IMR-90 (cell line): ENCODE data around the gene NLGN2. TPM values are rescaled to one million over a fixed set of nuclear protein-coding genes. Genes with fewer than 3 reads are reported as not detected.
A peak's percentile ranks its signal among the peaks of the same experiment; 100 is the strongest.

Experiments
- ATAC-seq: fragments of 200-7000 bp; cut with Tn5 transposase; 2 replicates; pipeline ENCODE4 v1.9.1; 2020; ENCODE audit warnings: low read depth, mild to moderate bottlenecking, moderate library complexity
- BruUV-seq: library from RNA; stranded (reverse); fragments of 400-500 nt; replicated peaks from 2 replicates; lab custom pipeline; 2021; lab: Mats Ljungman, UMichigan
- CTCF ChIA-PET: fragments of 300-600 bp; formaldehyde crosslinking; extraction: SDS; loops from one replicate; lab custom pipeline; 2021; ENCODE audit warnings: antibody characterized with exemption; lab: Yijun Ruan, JAX
- POLR2A ChIA-PET: fragments of 300-600 bp; sonication (Branson Sonifier 250); formaldehyde crosslinking; loops from one replicate; lab custom pipeline; 2022; ENCODE audit warnings: antibody characterized with exemption; ENCODE audit not compliant: unreplicated experiment; lab: Charles Lee
- DNase-seq: peaks from one replicate; pipeline ENCODE4 v3.0.0; 2013
- H2AFZ ChIP-seq: replicated peaks from 2 replicates; pipeline ENCODE3; 2013; ENCODE audit warnings: low read length, mild to moderate bottlenecking; ENCODE audit not compliant: poor library complexity
- H2AK5ac ChIP-seq: 2 replicates; pipeline ENCODE4 v1.6.1; 2013; ENCODE audit warnings: low read depth, low read length, inconsistent platforms
- H2AK9ac ChIP-seq: replicated peaks from 2 replicates; pipeline ENCODE3; 2013; ENCODE audit warnings: mild to moderate bottlenecking, low read depth, low read length, moderate library complexity; ENCODE audit not compliant: poor library complexity
- H2BK120ac ChIP-seq: 2 replicates; pipeline ENCODE4 v1.6.1; 2013; ENCODE audit warnings: low read depth, low read length, inconsistent platforms
- H2BK15ac ChIP-seq: 3 replicates; pipeline ENCODE4 v1.6.1; 2013; ENCODE audit warnings: low read depth, low read length, inconsistent platforms
- H2BK20ac ChIP-seq: 2 replicates; pipeline ENCODE4 v1.6.1; 2013; ENCODE audit warnings: low read depth, mild to moderate bottlenecking, inconsistent platforms, low read length, moderate library complexity
- H2BK5ac ChIP-seq: 2 replicates; pipeline ENCODE4 v1.6.1; 2013; ENCODE audit warnings: mild to moderate bottlenecking, low read depth, low read length, inconsistent platforms; ENCODE audit not compliant: poor library complexity, severe bottlenecking
- H3K14ac ChIP-seq: replicated peaks from 2 replicates; pipeline ENCODE4 v1.6.1; 2013; ENCODE audit warnings: low read depth, low read length, inconsistent platforms
- H3K18ac ChIP-seq: 2 replicates; pipeline ENCODE4 v1.6.1; 2013; ENCODE audit warnings: low read depth, low read length, control low read depth
- H3K23ac ChIP-seq: 2 replicates; pipeline ENCODE4 v1.6.1; 2013; ENCODE audit warnings: low read depth, low read length, inconsistent platforms
- H3K27ac ChIP-seq: 2 replicates; pipeline ENCODE4 v1.5.1; 2013; ENCODE audit warnings: mild to moderate bottlenecking, control low read depth, low read length; ENCODE audit not compliant: insufficient read depth
- H3K27me3 ChIP-seq: 2 replicates; pipeline ENCODE4 v1.6.1; 2013; ENCODE audit warnings: low read length; ENCODE audit not compliant: control insufficient read depth, insufficient read depth
- H3K36me3 ChIP-seq: 2 replicates; pipeline ENCODE4 v1.6.1; 2013; ENCODE audit warnings: low read length, mixed read lengths; ENCODE audit not compliant: control insufficient read depth, insufficient read depth
- H3K4ac ChIP-seq: 2 replicates; pipeline ENCODE4 v1.6.1; 2013; ENCODE audit warnings: low read depth, low read length, inconsistent platforms
- H3K4me1 ChIP-seq: 2 replicates; pipeline ENCODE4 v1.6.1; 2013; ENCODE audit warnings: low read length, mixed read lengths; ENCODE audit not compliant: control insufficient read depth, insufficient read depth
- H3K4me2 ChIP-seq: 2 replicates; pipeline ENCODE4 v1.6.1; 2013; ENCODE audit warnings: low read depth, mild to moderate bottlenecking, control low read depth, low read length, moderate library complexity
- H3K4me3 ChIP-seq: 2 replicates; pipeline ENCODE4 v1.5.1; 2013; ENCODE audit warnings: low read depth, mild to moderate bottlenecking, control low read depth, low read length, moderate library complexity; ENCODE audit not compliant: insufficient read depth
- H3K56ac ChIP-seq: 2 replicates; pipeline ENCODE4 v1.6.1; 2013; ENCODE audit warnings: low read length, inconsistent platforms; ENCODE audit not compliant: insufficient read depth; ENCODE audit errors: extremely low read depth
- H3K79me1 ChIP-seq, 2 experiments: 2 replicates each; pipeline ENCODE4 v1.6.1; 2013; ENCODE audit warnings: low read length in 2 of 2, inconsistent platforms in 1 of 2, low read depth in 1 of 2
- H3K9ac ChIP-seq: 2 replicates; pipeline ENCODE4 v1.6.1; 2013; ENCODE audit warnings: low read depth, low read length, control low read depth
- H3K9me1 ChIP-seq: 2 replicates; pipeline ENCODE4 v1.6.1; 2013; ENCODE audit warnings: low read length, inconsistent platforms; ENCODE audit not compliant: insufficient read depth
- H3K9me3 ChIP-seq: 2 replicates; pipeline ENCODE4 v1.6.1; 2013; ENCODE audit warnings: low read length; ENCODE audit not compliant: control insufficient read depth, insufficient read depth
- H4K20me1 ChIP-seq: 2 replicates; pipeline ENCODE4 v1.6.1; 2013; ENCODE audit warnings: low read length, inconsistent platforms; ENCODE audit not compliant: insufficient read depth
- H4K5ac ChIP-seq: 2 replicates; pipeline ENCODE4 v1.6.1; 2013; ENCODE audit warnings: mild to moderate bottlenecking, low read depth, low read length, control low read depth
- H4K8ac ChIP-seq, 2 experiments: 2 replicates each; pipeline ENCODE4 v1.6.1; 2013; ENCODE audit warnings: low read depth in 2 of 2, low read length in 2 of 2, control low read depth in 1 of 2, inconsistent platforms in 1 of 2
- H4K91ac ChIP-seq: 2 replicates; pipeline ENCODE4 v1.6.1; 2013; ENCODE audit warnings: low read depth, low read length, inconsistent platforms; ENCODE audit not compliant: insufficient read depth
- MXI1 ChIP-seq: IDR thresholded peaks from 2 replicates; pipeline ENCODE4 v1.6.1; 2012; ENCODE audit warnings: low read depth, mild to moderate bottlenecking, low read length, moderate library complexity, borderline replicate concordance
- POLR2A ChIP-seq: IDR thresholded peaks from 2 replicates; pipeline ENCODE4 v1.6.1; 2012; ENCODE audit warnings: mild to moderate bottlenecking, low read depth, low read length
- SMC3 ChIP-seq: fragments of 150-350 bp; IDR thresholded peaks from 2 replicates; pipeline ENCODE4 v1.6.1; 2016; ENCODE audit warnings: low read depth, mild to moderate bottlenecking, antibody characterized with exemption, low read length, moderate library complexity
- WGBS, 2 experiments: methylation state at CpG; one replicate each; pipeline versions ENCODE4 v1.1.5 to v1.1.7; 2013; ENCODE audit warnings: missing lambda C conversion rate in 2 of 2; ENCODE audit not compliant: insufficient read length in 1 of 2; ENCODE audit errors: extremely low coverage in 2 of 2; 5-methylcytosine and 5-hydroxymethylcytosine counted together
- dilution Hi-C: fragments of 300-500 bp; cut with HindIII; formaldehyde crosslinking; loops from one replicate; pipeline ENCODE4 v1.14.3; 2018; ENCODE audit warnings: low sequenced_read_pairs; ENCODE audit not compliant: unreplicated experiment
- in situ Hi-C: fragments of 300-500 bp; cut with MboI; formaldehyde crosslinking; loops from 3 replicates; pipeline ENCODE4 v1.14.3; 2019; ENCODE audit warnings: low sequenced_read_pairs, inconsistent platforms, mixed read lengths
- intact Hi-C: fragments of 100-400 bp; cut with micrococcal nuclease; formaldehyde crosslinking; loops from 2 replicates; pipeline ENCODE4 v1.10.0; 2022
- polyA plus RNA-seq, 3 experiments: library from polyadenylated mRNA; depleted of rRNA; stranded (reverse); fragments of >200 nt; gene quantifications; 2 replicates each; pipeline ENCODE4 v1.2.3, GENCODE V29; 2012; ENCODE audit warnings: low replicate concordance in 1 of 3
- total RNA-seq: library from RNA; depleted of rRNA; stranded (reverse); fragments of >200 nt; gene quantifications from 2 replicates; pipeline ENCODE4 v1.2.3, GENCODE V29; 2012

NLGN2 gene
- total and polyA plus RNA-seq, 2 of the 4 experiments (the other 2 are of a cell fraction): 1.8 to 38.1 TPM

- ATAC-seq: no peak
- CTCF ChIA-PET: interaction anchor here (1.1 kb wide), 1 partner anchor 31 kb away, joined by 3 read pairs; no protein-coding TSS in a partner anchor
These were observed 2.1 kb upstream of the NLGN2 start for GRCh38 chr17:7405350-7406234.

More at GRCh38 chr17:7405350-7406234, 2.1 kb upstream of the NLGN2 start:
- H3K9ac ChIP-seq: peak overlapping the region; percentile 90
- dilution Hi-C loops (no loop called here), in situ Hi-C loops (no loop called here), intact Hi-C loops (loop anchor here (2.0 kb wide), 2 partner anchors 31 to 55 kb away; no protein-coding TSS in a partner anchor)
- H3K4me1 ChIP-seq: peaks cover 9% of the 10 kb centered on the region
- no peaks in the 10 kb centered on the region for H3K27me3 ChIP-seq
- peak overlapping the region; percentile 59 for H2BK5ac ChIP-seq
- peak overlapping the region; percentile 60 for H2BK120ac ChIP-seq
- H3K14ac ChIP-seq: peak overlapping the region; percentile 94
- H3K4ac ChIP-seq: peak overlapping the region; percentile 86
- H2AK9ac ChIP-seq: peak overlapping the region; percentile 100
- peaks cover 22% of the 10 kb centered on the region for H3K36me3 ChIP-seq
- peak overlapping the region; percentile 61 for H4K91ac ChIP-seq
- H3K9me3 ChIP-seq: no peaks in the 10 kb centered on the region
- BruUV-seq: no TSS peak
- H4K5ac ChIP-seq: peak overlapping the region; percentile 18; the same call in 1 of the 2 replicates
- DNase-seq: no peak
- 5% methylated on average over 4 of the region's 38 CpGs; no CpG with 5 or more reads in 1 of the 2 experiments for WGBS, 2 experiments
- no peak overlapping the region for H2BK15ac ChIP-seq
- H4K8ac ChIP-seq: peak overlapping the region; percentile 15 to 74; a peak in 3 of 4 replicates
- H2AK5ac ChIP-seq: peak overlapping the region; percentile 85
- 0 out of 2 replicates have a peak, but pooled peaks cover 4% of the 10 kb centered on the region for H3K9me1 ChIP-seq
- peak overlapping the region; percentile 96 for H3K4me2 ChIP-seq
- H2AFZ ChIP-seq: peak overlapping the region; percentile 94
- POLR2A ChIA-PET: interaction anchor here (0.6 to 0.7 kb wide), 2 partner anchors 15 to 32 kb away, joined by 3 to 8 read pairs; partner anchors contain the start of gene SPEM1
- peak overlapping the region; percentile 94 for H3K4me3 ChIP-seq
- H4K20me1 ChIP-seq: peaks cover 7% of the 10 kb centered on the region
- H3K23ac ChIP-seq: peak overlapping the region; percentile 97
- H3K56ac ChIP-seq: peak overlapping the region; percentile 64
- H2BK20ac ChIP-seq: no peak overlapping the region
- peaks cover 11 to 54% of the 10 kb centered on the region in 2 experiments for H3K79me1 ChIP-seq
- peak overlapping the region; percentile 70; the same call in 1 of the 2 replicates for H3K18ac ChIP-seq
- no peak for TF ChIP-seq POLR2A
- TF ChIP-seq SMC3: 0 out of 2 replicates have a peak, but pooled peaks have one; percentile 2
- TF ChIP-seq MXI1: peak; percentile 19; the same call in 1 of the 2 replicates
- peak overlapping the region; percentile 73 for H3K27ac ChIP-seq
